NCI-H774 (cell line): ENCODE data around the gene SRRM1.
A peak's percentile ranks its signal among the peaks of the same experiment; 100 is the strongest.
"Not testable (repeated sequence)": the region's sequence is repeated elsewhere in the genome, so short reads cannot be mapped to it uniquely, and the experiment has no call there.

Source experiments
- DNase-seq: peaks from one replicate; lab custom pipeline; 2025; lab: John Stamatoyannopoulos, UW

The SRRM1 gene

DNA sequence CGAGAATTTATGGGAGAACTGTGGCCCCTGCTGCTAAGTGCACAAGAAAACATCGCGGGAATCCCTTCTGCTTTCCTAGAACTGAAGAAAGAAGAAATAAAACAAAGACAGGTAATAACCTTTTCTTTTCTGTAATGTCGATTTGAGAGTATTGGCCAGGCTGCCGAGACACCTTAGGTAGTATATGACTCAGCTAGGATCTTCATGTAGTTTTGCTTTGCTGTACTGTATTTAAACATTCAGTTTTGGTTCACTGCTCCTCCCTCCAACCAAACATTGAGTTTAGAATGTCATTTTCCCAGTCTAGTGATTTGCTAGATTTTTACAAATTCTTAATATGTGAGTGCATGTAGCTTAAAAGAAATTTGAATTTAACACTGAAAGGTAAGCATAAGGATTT is 5.8 kb downstream of the SRRM1 start:
- DNase-seq = no peak

- no peak for DNase-seq
These were observed 9.3 kb downstream of the SRRM1 start for GRCh38 chr1:24652382-24652781.

GRCh38 chr1:24654010-24654409 is 10.9 kb downstream of the SRRM1 start:
- DNase-seq = no peak

- no peak for DNase-seq
These were observed 12.9 kb downstream of the SRRM1 start for GRCh38 chr1:24656046-24656445.

- no peak for DNase-seq
These were observed 14.7 kb downstream of the SRRM1 start for GRCh38 chr1:24657781-24658180.

- no peak for DNase-seq
These were observed 16.2 kb downstream of the SRRM1 start for GRCh38 chr1:24659166-24659904.

- DNase-seq = no peak
These were observed 17.0 kb downstream of the SRRM1 start for GRCh38 chr1:24659993-24660665.

- DNase-seq = no peak
These were observed 21.5 kb downstream of the SRRM1 start for GRCh38 chr1:24664507-24665033.

GRCh38 chr1:24666794-24667193 is 23.7 kb downstream of the SRRM1 start:
- DNase-seq = no peak

- not testable (repeated sequence) for DNase-seq
These were observed 28.3 kb downstream of the SRRM1 start for GRCh38 chr1:24671372-24671771.

DNA sequence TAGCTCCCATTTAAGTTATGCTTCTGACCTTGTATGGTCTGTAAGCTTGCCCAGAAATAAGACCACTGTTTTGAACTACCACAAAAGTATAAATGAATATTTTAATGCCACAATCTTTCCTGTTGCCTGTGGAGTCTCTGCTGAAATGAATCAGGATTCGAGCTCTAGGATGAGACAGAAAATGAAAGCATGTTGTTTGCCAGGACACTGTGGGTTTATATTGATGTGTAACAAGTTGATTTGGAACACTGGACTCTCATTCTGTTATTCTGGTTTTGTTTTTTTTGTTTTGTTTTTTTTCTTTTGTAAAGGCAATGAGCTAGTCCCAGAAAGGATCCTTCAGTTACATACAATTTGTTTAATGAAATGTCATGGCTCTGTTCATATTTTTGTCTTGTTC is 29.6 kb downstream of the SRRM1 start:
- DNase-seq = not testable (repeated sequence)

DNA sequence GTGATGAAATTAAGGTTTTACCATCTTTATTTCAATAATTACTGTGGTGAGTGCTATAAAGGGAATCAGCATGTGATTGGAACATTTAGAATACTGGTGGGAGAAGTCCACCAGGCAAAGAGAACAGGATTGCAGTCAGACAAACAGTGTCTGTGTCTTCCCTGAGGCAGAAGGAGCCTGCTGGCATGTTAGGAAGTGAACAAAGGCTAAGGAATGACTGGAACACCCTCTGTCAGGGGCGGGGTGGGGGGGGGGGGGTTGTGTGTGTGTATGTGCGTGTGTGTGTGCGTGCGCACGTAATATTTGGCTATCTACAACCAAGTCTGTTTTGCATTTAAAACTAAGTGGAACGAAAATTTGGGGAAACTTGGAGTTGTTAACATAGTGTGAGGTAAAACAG is 30.2 kb downstream of the SRRM1 start:
- DNase-seq = no peak

DNA sequence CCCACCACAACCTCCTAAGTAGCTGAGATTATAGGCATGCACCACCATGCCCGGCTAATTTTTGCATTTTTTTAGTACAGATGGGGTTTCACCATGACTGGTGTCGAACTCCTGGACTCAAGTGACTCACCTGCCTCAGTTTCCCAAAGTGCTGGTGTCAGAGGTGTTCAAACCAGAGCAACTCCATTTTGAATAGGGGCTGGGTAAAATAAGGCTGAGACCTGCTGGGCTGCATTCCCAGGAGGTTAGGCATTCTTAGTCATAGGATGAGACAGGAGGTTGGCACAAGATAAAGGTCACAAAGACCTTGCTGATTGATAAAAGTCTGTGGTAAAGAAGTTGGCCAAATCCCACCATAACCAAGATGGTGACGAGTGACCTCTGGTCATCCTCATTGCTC is 35.3 kb downstream of the SRRM1 start:
- not testable (repeated sequence) for DNase-seq

DNA sequence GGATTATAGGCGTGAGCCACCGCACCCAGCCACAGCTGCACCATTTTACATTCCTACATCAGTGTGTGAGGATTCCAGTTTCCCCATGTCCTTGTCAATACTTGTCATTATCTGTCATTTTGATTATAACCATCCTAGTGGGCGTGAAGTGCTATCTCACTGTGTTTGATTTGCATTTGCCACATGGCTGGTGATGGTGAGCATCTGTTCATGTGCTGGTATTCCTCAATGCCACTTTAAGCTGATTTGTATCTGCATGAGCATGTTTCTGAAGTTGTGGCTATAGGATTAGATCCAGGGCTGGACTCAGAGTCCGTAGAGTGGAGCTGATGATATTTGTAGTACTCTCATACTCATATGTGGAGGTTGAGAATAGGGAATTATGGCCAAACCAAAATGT is 36.6 kb downstream of the SRRM1 start:
- no peak for DNase-seq

- no peak for DNase-seq
These were observed 40.6 kb downstream of the SRRM1 start for GRCh38 chr1:24683713-24684162.

GRCh38 chr1:24688033-24688432 is 44.9 kb downstream of the SRRM1 start:
- no peak for DNase-seq

GRCh38 chr1:24688621-24689195 is 45.6 kb downstream of the SRRM1 start:
- peak; percentile 29 for DNase-seq

- DNase-seq = no peak
These were observed 47.9 kb downstream of the SRRM1 start for GRCh38 chr1:24691051-24691450.

DNA sequence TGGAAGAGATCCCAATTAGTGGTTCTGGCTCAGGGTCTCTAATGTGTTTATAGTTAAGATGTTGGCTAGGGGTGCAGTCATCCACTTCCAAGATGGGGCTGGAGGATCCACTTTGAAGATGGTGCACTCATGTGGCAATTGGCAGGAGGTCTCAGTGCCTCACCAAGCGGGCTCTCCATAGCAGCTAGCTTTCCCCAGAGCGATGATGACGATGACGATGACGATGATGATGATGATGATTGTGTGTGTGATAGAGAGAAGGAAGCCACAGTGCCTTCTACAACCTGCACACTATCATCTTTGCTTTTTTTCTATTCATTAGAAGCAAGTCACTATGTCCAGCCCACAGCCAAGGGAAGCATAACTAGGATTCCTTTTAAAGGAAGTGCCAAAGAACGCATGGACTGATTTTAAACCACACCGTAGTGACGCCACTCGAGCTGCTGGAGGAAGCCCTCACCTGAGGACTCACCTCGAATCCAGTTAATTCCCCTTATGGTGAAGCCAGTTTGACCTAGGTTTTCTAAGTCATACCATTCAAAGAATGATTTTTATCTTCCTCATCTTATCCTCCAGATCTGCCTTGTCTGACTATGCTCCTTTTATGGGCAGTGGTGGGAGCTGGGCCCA is 49.4 kb downstream of the SRRM1 start:
- no peak for DNase-seq

DNA sequence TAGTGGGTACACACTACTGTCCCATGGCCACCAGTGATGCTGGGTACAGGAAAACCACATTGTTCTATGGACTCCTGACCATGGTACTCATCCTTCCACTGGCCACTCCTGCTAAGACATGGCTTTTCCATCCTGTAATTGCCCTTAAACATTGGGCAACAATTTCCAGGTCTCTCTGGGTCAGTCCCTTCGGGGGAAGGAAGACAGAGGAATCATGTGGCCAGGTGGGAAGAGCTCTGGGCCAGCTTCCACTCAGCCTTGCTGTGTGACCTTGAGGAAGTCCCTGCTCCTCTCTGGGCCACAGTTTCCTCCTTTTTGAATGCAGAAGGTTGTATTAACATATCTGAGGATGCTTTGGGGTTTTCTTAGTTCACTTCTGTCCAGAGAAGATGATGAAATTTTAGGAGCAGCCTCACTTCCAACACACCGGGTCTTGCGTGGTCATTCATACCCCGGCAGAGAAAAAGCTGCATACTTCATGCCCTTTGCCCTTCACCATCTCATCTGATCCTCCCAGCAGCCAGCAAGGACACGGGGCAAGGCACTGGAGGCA is 50.8 kb downstream of the SRRM1 start:
- no peak for DNase-seq

DNA sequence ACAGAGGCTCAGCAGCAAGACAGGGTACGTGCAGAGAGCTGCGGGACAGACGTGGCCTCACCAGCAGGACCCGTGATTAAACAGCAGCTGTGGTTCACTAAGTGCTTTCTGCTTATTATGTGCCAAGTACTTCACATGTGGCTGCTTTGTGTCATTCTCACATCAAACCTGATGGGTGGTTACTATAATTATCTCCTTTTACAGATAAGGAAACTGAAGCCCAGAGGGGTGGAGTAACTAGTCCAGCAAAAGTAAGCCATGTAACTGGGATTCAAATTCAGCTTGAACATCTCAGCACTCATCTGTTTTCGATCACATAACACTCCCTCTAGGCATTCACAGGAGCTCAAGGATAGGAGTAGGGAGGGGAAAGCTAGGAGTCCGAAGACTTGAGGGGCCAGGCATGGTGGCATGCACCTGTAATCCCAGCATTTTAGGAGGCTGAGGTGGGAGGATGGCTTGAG is 51.3 kb downstream of the SRRM1 start:
- DNase-seq = peak; percentile 68
